GM12864 (cell line): ENCODE measurements around the gene TAF6L.

Experiments used
- DNase-seq: peaks from one replicate; pipeline ENCODE4 v3.0.0-alpha.2; 2011; ENCODE audit warnings: low read depth
- H3K4me3 ChIP-seq: 2 replicates; pipeline ENCODE4 v1.5.1; 2011; ENCODE audit warnings: mild to moderate bottlenecking, low read depth, low read length, control low read depth
- TF ChIP-seq, protein P1 (sequence below): IDR thresholded peaks from 2 replicates; pipeline ENCODE4 v1.5.1; 2011; ENCODE audit warnings: low read depth, mild to moderate bottlenecking, moderate library complexity, low read length, control low read depth, inconsistent platforms; ENCODE audit errors: missing control alignments

The TAF6L gene

DNA sequence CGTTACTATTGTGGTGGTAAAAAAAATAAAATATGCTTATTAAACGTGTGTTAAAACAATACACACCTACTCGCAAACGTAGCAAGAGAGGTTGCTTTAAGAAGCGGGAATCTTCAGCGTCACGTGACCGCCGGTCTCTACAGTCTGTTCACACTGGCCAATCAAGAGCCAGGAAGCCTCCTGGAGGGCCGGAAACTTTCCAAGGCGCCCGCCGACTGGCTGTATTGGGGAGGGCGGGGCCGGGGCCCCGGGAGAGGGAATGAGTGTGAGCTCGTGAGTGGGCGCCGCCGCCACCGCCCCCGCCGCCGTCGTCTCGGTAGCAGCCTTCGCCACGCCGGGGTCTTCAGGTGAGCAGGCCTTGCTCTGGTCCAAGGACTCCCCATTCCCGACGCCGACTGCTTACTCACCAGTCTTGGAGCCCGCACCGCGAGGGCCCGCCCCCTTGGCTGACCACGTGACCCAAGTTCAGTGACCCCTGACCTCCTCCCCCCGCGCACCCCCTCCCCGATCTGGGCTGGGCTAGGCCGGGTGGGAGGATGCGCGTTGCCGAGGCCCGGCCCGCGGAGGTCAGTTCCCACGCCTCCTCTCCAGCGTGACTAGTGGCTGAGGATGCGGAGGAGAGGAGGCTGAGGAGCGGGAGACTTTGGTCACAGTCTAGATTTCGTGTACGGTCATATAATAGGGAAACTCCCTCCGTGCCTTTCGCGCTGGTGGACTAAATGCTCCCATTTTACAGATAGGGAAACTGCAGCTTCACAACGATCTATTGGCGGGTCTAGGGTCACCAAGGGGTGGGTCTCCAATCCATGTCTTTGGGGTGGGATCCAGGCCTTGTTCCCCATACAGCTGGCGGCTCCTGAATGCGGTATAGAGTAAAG, at the start of gene TAF6L:
Gene TAF6L, plus strand, starts transcription at position 253 of the 878 bp plus-strand sequence. CDS start 4,388 bp downstream, outside the sequence.
- H3K4me3 ChIP-seq: peak within 1 kb of the TSS; percentile 84
- TF ChIP-seq, protein P1, sequence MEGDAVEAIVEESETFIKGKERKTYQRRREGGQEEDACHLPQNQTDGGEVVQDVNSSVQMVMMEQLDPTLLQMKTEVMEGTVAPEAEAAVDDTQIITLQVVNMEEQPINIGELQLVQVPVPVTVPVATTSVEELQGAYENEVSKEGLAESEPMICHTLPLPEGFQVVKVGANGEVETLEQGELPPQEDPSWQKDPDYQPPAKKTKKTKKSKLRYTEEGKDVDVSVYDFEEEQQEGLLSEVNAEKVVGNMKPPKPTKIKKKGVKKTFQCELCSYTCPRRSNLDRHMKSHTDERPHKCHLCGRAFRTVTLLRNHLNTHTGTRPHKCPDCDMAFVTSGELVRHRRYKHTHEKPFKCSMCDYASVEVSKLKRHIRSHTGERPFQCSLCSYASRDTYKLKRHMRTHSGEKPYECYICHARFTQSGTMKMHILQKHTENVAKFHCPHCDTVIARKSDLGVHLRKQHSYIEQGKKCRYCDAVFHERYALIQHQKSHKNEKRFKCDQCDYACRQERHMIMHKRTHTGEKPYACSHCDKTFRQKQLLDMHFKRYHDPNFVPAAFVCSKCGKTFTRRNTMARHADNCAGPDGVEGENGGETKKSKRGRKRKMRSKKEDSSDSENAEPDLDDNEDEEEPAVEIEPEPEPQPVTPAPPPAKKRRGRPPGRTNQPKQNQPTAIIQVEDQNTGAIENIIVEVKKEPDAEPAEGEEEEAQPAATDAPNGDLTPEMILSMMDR: no peak
- peak; percentile 90 for DNase-seq

DNA sequence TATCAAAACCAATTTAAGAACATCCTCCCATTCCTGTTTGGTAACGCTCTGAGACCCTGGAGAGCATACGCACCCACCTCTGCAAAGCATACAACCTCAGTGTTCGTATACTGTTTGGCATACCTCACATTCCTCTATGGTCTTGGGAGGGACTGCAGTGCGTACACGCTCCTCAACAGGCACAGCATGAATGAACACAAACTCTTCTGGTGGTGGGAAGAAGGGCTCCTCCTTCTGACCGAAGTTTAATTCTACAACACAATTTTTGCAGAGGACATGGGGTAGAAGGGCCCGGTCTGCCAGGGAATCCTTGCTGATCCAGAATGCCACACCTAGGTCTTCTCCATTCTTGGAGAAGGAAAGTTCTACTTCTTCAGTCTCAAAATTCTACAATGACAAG, 49.2 kb upstream of the TAF6L start:
- TF ChIP-seq, protein P1: no peak
- H3K4me3 ChIP-seq: no peak overlapping the region
- no peak for DNase-seq

DNA sequence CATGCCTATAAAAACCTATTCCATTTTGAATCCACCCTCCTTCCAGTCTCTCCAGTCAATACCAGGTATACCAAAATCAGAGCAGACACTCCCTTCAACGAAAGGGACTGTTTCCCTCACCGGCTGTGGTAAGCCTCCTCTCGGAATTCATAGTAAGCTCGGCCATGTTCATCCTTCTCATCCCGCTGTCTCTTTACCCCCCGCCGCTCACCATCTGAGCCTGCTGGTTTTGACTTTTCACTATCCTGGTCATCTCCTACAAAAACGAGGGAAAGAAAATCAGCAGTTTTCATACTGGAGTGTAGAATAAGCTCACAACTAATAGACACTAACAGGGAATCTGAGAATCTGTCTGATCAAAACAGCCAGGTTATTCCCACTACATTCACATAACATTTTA, 47.0 kb upstream of the TAF6L start:
- TF ChIP-seq, protein P1: no peak
- no peak for DNase-seq
- H3K4me3 ChIP-seq: peak overlapping the region; percentile 22; the same call in 1 of the 2 replicates

- TF ChIP-seq, protein P1: no peak
These were observed 45.5 kb upstream of the TAF6L start for GRCh38 chr11:62725646-62726045.

GRCh38 chr11:62726156-62726914, 44.9 kb upstream of the TAF6L start:
- no peak for DNase-seq
- TF ChIP-seq, protein P1: no peak
- H3K4me3 ChIP-seq: peak overlapping the region; percentile 86

More at GRCh38 chr11:62725646-62726045, 45.5 kb upstream of the TAF6L start:
- H3K4me3 ChIP-seq: peak overlapping the region; percentile 86
- DNase-seq: no peak

GRCh38 chr11:62726915-62727164, 44.4 kb upstream of the TAF6L start:
- TF ChIP-seq, protein P1: no peak
- no peak for DNase-seq
- peak overlapping the region; percentile 86 for H3K4me3 ChIP-seq
